Stimulated activated CD4-positive, alpha-beta T cell treated with anti-CD3 and anti-CD28 coated beads, Interleukin-4, amount 100 ng/mL, for 24 hours (primary cell): ENCODE measurements around the gene DAG1.
"Not testable (repeated sequence)": the region's sequence is repeated elsewhere in the genome, so short reads cannot be mapped to it uniquely, and the experiment has no call there.

Source experiments
- DNase-seq: peaks from one replicate; pipeline ENCODE4 v3.0.0-alpha.2; 2020

Gene DAG1

DNA sequence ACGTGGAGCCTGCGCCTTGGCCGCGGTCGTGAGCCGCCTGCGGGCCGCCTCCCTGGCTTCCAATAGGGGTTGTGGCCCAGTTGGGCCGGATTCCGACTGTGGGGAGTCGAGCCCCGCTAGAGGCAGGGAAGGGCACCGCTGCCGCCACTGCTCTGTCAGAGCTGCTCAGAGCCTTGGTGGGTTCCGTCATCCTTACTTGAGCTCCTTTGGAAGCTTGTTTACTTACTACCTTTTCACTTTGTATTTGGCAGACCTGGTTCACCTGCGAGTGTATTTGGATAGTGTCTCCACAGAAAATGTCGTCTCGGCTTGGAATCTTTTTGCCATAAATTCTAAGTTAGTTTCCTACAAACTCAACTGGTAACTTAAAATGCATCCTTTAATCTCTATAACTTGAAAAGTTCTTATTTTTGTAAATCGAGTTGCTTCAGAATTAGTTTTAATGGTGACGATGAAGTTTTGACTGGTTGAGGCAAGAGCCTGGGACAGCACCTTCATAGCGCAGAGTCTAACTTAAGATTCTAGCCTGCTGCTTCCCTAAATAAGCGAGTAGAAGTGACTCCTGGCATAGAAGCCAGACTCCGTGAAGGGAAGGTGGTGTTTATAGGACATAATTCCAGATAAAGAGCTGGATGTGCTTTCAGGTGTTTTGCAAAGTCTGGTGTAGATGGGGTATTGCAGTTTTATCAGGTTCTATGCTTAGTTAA is 800 bp downstream of the DAG1 start:
- DNase-seq: no peak

DNA sequence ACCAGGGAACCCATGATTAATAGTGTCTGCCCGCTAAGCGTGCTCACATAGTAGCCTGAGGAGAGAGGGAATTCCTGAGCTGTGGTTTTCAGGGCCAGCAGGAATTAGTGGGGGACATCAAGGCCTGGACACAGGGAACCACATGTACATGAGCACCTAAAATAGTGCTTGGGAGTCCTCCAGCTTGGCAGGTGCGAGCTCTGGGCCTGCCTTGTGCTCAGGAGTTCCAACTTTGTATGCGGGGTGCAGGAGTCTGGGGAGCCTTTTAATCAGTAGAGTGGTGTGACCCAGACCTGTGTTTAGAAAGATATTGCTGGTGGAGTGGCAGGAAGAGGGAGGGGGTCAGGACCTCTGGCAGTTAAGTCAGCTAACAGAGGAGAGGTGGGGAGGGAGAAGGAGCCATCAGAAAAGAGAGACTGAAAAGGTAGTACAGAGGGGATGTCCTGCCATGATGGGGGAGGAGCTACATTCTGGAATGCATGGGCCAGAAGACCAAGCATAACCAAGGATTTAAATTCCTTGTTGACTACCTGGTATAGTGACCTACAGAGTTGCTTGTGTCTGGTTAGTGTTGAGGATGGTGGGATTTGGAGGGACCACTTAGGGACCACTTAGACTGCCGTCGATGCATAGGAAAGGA is 1.9 kb downstream of the DAG1 start:
- no peak for DNase-seq

DNA sequence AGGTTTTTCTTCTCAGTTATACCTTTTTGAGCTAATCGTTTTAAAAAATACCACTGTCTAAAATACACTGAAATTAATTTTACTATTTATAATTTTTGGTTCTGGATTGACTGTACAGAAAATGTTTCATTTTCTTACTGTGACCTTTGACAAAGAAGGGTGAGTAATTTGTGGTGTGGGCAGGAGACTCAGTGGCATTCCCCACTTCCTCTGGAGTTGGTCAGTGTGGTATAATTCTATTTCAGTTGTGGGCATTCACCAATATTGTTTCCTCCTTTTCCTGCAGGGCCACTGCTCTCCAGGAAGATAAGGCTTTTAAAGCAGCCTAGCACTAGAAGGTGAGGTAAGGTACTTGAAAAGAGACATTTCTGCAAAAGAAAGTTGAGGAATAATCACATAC is 6.5 kb downstream of the DAG1 start:
- DNase-seq: peak; percentile 17

DNA sequence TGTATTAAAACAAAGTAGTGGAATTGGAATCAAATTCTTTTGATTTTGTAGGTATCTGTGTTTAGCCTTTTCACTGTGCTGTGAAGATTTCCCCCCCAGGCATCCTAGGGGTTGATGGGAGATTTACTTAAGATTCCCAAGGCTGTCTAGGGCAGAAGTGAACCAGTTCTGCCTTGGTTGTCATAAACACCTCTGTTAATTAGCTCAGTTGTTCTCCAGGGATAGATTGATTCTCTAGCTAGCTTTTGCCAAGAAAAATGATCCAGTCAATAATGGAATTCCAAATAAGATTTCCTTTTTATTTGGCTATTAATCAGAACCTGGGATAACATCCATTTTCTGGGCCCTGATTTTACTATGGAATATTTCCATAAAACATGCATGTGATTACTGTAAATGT is 12.7 kb downstream of the DAG1 start:
- no peak for DNase-seq

DNA sequence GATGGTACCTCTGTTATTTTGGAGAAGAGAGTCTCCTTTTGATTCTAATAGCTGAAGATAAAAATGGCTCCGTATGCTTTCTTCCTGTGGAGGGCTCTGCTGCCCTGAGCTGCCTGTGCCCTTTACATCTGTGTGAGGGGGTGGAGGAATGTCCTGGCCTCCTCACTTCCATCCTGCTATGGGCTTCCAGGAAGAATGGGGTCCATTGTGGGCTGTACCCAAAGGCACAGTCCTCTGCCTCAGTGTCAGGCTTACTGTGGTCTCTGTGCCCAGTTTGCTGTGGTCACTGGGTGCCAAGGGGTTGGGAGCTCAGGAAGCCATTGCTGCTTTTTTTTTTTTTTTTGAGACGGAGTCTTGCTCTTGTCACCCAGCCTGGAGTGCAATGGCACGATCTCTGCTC is 14.4 kb downstream of the DAG1 start:
- no peak for DNase-seq

DNA sequence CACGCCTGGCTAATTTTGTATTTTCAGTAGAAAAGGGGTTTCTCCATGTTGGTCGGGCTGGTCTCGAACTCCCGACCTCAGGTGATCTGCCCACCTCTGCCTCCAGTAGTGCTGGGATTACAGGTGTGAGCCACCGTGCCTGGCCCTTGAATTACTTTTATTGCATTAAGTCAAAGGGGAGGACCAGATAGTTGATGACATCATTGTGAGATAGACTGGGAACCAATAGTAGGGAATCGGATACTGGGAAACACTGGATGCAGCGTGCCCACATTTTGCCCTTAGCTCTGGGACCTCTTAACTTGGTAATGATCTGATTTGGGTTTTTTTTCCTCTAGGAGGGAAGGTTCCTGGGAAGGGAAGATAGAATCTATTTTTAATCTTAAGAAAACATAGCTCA is 19.2 kb downstream of the DAG1 start:
- DNase-seq: no peak

DNA sequence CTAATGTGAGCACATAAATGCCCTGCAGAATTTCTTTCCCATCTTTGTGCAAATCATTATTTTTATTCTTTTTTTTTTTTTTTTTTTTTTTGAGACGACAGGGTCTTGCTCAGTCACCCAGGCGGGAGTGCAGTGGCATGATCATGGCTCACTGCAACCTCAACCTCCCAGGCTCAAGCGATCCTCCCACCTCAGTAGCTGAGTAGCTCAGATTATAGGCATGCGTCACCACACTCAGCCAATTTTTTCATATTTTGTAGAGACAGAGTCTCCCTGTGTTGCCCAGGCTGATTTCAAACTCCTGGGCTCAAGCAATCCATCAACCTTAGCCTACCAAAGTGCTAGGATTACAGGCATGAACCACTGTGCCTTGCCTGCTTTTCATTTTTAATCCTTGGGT is 22.9 kb downstream of the DAG1 start:
- DNase-seq: no peak

DNA sequence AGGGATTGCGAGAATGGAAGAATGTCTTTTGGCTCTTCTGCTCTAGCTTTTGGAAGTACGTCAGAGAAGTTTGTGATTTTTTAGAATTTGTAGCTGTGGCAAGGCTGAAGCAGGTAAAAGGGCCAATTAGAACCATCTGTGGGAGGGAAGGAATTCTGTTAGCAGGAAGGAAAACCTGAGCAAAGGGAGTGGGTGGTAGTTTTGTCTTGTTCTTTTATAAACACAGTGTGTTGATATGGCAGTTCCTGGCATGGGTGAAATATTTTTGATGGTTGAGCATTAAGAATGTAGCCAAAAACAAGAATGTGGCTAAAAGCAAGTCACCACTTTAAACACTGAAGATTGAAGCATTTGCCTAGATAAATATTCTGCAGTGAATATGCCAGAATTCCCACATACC is 23.8 kb downstream of the DAG1 start:
- no peak for DNase-seq

DNA sequence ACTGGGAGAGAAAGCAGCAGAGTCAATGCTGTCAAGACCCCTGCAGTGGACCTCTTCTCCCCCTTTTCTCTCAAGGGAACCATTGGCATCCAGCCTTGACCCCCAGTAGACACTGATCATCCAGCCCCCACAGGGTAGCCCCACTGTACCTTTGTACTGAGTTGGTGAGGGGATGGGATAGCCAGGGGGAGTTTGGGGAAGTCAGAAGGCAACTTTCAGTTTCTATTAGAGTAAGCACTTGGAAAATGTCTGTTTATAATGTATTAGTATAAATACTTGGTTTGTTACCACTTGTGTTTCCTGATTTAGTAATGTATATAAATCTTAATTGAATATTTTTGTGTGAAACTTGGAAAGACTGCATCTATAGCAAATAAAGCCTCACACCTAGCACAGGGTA is 25.0 kb downstream of the DAG1 start:
- no peak for DNase-seq

DNA sequence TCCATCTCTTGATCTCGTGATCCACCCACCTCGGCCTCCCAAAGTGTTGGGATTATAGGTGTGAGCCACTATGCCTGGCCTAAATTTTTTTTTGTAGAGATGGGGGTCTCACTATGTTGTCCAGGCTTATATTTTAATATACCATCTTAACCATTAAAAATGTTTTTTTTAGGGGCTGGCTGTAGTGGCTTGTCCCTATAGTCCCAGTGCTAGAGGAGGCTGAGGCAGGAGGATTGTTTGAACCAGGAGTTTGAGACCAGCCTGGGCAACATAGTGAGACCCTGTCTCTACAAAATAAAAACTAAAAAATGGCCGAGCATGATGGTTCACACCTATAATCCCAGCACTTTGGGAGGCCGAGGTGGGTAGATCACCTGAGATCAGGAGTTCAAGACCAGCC is 26.8 kb downstream of the DAG1 start:
- not testable (repeated sequence) for DNase-seq

DNA sequence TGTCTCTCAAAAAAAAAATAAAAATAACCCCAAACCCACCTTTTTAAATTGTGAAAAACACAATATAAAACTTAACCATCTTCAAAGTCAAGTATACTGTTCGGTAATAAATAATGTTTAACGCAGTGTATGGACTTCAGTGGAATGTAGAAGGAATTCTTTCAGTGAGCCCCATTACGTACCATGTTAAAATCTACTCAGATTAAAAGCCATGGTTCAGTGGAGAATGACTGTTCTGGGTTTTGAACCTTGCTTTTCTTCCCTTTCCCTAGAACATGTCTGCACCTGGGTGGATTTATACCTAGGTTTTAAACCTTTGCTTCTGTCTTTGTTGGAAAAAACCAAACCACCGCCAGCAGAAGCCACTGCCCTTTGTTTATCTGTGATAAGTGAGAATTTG is 27.5 kb downstream of the DAG1 start:
- DNase-seq: no peak

DNA sequence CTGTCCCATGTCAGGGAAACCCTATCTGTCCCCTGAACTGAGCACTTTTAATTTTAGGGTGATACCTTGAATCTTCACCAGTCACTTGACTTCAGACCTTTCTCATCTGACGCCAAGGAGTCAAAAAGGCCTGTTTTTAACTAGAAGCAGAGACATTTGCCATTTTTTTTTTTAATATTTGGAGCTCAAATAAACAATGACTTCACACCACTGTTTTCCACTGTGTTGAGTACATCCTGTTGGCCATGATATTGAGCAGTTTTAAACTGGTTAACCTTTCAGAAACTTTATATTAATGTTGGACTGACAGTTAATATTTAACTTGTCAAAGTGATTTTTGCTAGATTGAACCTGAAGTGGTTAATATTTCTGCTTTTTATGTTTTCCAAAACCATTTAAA is 28.2 kb downstream of the DAG1 start:
- no peak for DNase-seq

DNA sequence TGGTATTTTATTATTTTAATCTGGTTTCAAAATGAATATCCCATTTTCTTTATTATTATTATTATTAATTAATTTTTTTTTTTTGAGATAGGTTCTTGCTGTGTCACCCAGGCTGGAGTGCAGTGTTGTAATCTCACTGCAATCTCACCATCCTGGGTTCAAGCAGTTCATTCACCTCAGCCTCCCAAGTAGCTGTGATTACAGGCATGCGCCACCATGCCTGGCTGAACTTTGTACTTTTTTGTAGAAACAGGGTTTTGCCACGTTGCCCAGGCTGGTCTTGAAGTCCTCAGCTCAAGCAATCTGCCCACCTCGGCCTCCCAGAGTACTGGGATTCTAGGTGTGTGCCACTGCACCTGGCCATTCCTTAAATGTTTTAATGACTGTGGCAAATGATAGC is 28.6 kb downstream of the DAG1 start:
- DNase-seq: no peak

DNA sequence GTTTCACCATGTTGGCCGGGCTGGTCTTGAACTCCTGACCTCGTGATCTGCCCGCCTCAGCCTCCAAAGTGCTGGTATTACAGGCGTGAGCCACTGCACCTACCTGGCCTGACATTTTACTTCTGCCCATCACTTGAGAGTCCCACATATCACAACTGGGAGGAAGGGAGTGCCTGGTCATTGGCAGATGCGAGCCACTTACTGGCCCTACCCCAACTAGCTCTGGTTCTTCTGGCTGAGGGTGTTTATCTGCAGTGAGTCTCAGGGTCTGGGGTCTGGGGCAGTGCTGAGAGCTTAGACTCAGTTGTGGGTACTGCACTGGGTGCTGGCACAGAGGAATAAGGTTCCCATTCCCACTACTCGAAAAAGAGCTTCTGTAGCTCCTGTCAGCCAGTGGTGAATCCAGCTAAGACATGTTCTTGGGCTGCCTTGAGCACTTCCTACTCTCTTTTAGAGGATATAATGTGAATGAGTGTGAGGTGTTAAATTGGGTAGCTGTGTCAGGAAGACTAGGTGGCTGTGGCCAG is 30.2 kb downstream of the DAG1 start:
- DNase-seq: no peak

DNA sequence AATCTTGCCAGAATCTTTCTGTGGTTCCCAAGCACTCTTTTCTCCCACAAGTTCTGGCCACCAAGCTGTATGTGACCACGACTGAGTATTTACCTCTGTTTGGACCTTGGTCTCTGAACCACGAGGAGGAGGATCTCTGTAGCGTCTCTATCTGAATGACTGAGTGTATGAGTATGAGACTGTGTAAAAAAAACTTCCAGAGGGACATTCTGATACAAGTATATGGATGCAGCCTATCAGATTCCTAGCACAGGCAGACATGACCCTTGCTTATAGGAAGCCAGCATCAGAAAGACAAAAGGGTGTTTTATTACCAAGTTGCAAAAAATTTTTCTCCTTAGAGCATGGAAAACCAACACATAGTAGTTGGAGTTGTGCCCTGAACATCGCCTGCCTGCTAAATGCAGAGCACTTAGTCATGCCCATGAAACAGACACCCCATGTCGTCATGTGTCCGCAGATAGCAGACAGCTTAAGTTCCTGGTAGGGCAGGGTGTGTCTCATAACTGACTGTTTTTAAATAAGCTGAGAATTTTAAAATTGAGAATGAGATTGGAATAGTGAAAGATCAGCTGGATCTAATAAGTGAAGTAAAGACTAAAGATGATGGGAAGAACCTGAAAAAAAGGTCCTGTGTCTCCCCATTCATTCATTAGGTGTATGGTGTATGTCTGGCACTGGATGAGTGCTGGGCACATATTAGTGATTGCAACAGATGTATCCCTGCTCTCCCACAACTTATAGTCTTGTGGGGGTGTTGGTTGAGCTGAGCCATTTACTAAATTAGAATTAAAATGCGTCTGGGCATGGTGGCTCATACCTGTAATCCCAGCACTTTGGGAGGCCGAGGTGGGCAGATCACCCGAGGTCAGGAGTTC is 30.9 kb downstream of the DAG1 start:
- no peak for DNase-seq

DNA sequence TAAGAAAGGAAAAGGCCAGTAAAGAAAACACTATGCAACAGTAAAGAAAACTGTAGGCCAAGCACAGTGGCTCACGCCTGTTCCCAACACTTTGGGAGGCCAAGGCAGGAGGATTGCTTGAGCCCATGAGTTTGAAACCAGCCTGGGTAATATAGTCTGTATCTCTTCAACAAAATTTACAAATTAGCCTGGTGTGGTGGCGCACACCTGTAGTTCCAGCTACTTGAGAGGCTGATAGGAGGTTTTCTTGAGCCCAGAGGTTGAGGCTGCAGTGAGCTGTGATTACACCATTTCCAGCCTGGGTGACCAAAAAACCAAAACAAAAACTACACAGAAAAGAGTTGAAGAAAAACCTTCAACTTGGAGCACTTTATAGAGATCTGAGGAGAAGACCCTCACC is 31.8 kb downstream of the DAG1 start:
- no peak for DNase-seq

DNA sequence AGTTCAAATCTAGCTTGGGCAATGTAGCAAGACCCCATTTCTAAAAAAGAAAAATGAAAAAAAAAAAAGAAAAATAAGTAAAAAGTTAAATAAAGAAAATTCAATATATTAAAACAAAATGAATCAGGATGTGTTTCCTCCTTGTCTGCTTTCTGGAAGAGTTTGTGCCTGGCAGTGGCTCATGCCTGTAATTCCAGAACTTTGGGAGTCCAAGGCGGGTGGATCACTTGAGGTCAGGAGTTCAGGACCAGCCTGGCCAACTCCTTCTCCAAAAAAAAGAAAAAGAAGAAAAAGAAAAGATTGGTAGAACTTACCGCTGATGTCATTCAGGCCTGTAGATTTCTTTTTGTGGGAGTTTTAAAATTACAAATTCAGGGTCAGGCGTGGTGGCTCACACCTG is 36.8 kb downstream of the DAG1 start:
- DNase-seq: no peak

DNA sequence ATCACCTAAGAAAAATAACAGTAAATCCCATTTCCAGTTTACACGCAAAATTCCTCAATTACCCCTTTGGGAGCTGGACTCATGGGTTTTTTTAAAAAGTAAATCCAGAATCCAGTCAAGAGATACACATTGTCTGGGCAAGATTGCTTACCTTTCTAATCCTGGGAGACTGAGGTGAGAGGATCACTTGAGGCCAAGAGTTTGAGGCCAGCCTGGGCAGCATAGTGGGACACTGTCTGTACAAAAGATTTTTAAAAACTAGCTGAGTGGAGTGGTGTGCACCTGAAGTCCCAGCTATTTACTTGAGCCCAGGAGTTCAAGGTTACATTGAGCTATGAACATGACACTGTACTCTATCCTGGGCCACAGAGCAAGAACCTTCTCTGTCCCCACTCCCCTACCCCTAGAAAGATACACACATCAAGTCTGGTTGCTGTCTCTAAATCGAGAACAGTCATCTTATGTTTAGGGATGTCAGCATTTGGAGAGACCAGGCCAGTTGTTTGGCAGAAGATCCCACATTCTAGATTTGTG is 39.0 kb downstream of the DAG1 start:
- DNase-seq: no peak

DNA sequence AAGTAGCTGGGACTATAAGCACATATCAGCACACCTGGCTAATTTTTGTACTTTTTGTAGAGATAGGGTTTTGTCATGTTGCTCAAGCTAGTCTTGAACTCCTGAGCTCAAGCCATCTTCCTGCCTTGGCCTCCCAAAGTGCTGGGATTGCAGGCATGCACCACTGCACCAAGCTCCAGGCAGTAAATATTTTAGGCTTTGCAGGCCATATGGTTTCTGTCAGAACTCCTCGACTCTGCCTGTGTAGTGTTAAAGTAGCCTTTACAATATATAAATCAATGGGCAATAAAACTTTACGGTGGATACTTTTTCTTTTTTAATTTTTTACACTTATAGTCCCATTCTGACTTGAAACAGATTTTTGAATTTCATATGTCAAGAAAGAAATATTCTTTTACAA is 41.6 kb downstream of the DAG1 start:
- no peak for DNase-seq

DNA sequence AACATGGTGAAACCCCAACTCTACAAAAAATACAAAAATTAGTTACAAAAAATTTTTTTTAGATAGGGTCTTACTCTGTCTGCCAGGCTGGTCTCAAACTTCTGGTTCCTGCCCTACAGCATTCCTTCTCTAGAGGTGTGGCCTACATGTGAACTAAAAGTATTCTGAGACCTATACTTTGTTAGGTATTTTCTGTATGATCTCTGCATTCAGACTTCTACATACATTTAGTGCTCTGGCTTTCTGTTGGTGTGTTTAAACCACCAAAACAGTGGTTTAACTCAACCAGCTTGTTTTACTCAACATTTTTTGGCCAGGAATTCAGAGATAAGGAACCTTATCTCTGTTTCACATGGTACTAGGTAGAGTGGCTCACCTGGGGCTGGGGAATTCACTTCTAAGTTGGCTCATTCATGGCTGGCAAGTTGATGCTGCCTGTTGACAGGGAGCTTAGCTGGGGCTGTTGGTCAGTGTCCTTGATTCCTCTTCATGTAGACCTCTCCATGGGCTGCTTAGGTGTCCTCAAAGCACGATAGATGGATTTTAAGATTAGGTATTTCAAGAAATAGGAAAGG is 42.8 kb downstream of the DAG1 start:
- no peak for DNase-seq

DNA sequence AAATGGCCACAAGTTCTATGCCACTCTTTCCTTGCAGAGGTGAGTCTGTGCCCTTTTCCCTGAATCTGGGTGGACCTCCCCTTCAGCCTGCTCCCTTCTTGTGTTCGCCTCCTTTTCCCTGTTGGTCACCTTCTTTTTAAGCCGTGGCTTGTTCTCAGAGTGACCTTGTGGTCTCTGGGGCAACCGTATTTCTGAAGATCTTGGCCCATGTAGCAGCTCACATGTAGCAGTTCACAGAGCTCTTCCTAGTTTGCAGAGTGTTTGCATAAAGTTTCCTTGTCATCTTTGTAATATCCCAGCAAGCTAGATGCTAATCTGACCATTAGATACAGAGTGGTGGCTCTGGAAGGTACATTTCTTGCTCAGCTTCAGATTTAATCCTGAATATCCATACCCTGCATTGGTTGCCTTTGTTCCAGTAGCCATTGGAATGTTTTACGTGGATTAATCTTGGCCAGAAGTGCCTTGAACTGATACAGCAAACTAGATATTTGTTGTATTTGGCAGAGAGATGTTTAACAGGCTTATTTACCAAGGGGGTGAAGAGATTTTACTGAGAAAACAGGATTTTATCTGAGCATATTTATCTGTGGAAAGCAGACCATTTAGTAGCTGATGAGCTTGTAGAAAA is 43.5 kb downstream of the DAG1 start:
- DNase-seq: no peak

DNA sequence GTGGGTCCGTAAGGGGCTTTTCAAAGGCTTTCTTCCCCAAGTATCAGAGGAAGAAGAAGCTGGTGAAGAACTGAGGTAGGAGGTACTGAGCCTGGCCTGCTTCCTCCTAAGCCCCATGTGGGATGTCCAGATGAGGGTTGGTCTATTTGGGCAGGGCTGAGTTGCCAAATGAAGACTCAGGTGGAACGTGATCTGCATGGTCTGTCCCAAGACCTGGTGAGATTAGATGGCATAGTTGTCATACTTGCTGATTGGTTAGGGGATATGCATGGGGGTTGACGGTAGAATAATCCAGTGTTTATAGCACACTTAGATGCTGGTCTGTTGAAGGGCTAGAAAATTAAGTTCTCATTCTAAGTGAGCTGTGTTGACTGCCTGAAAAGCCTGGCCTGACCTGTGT is 47.9 kb downstream of the DAG1 start:
- DNase-seq: no peak

DNA sequence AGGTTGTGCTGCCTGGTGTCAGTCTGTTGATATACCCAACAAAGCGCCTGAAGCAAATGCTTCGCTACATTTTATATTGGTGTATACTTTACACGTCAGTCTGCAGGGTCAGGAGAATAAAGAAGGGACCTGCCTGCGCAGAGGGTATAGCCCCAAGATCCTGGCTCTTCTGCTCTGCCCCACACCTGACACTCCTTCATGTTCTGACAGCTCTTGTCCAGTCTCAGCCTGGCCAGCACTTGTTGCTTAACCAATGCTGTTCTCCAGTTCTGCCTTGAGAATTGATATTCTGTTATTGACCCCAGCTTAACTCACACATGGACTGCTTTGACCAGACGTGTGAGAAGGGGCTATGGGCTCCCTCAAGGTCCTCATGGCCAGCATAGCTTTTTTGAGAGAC is 48.4 kb downstream of the DAG1 start:
- DNase-seq: no peak
